Neural cell (in vitro differentiated cells): ENCODE data around the gene ZNF107.
"Not testable (repeated sequence)": the region's sequence is repeated elsewhere in the genome, so short reads cannot be mapped to it uniquely, and the experiment has no call there.

Experiments used
- CTCF ChIP-seq: fragments of 450-650 bp; IDR thresholded peaks from 2 replicates; pipeline ENCODE4 v1.5.1; 2014; ENCODE audit warnings: antibody characterized with exemption, mild to moderate bottlenecking, moderate library complexity; ENCODE audit not compliant: poor library complexity, severe bottlenecking
- EP300 ChIP-seq: fragments of 450-650 bp; conservative IDR thresholded peaks from 2 replicates; pipeline ENCODE4 v1.6.1; 2014; ENCODE audit warnings: antibody characterized with exemption, mild to moderate bottlenecking, moderate library complexity; ENCODE audit not compliant: poor library complexity, severe bottlenecking
- EZH2 ChIP-seq: fragments of 200-600, 300-800 bp; shearing (Covaris generic), sonication (generic); IDR thresholded peaks from 2 replicates; pipeline ENCODE4 v1.6.1; 2014; ENCODE audit warnings: antibody characterized with exemption, low read length, borderline replicate concordance, mild to moderate bottlenecking; ENCODE audit not compliant: insufficient read depth, poor library complexity, severe bottlenecking
- MXI1 ChIP-seq: fragments of 450-650 bp; conservative IDR thresholded peaks from 2 replicates; pipeline ENCODE4 v1.6.1; 2014; ENCODE audit warnings: antibody characterized with exemption, mild to moderate bottlenecking; ENCODE audit not compliant: poor library complexity, severe bottlenecking
- POLR2AphosphoS5 ChIP-seq: IDR thresholded peaks from 2 replicates; pipeline ENCODE4 v1.6.1; 2012
- REST ChIP-seq: IDR thresholded peaks from 2 replicates; pipeline ENCODE4 v1.6.1; 2012; ENCODE audit warnings: borderline replicate concordance
- TAF1 ChIP-seq: IDR thresholded peaks from 2 replicates; pipeline ENCODE4 v1.6.1; 2012; ENCODE audit warnings: low read depth

GRCh38 chr7:64697863-64698262, 31.9 kb downstream of the ZNF107 start:
- not testable (repeated sequence) for TF ChIP-seq CTCF, TAF1, REST, EZH2, POLR2AphosphoS5, MXI1, EP300
